Superior temporal gyrus (tissue), 1 donor: ENCODE measurements around the gene PDCD1.
A peak's percentile ranks its signal among the peaks of the same experiment; 100 is the strongest.
"Not testable (repeated sequence)": the region's sequence is repeated elsewhere in the genome, so short reads cannot be mapped to it uniquely, and the experiment has no call there.

Experiments used
- DNase-seq: peaks from one replicate; pipeline ENCODE4 v3.0.0-alpha.2; 2016; ENCODE audit errors: extremely low spot score

PDCD1 gene

GRCh38 chr2:241877989-241878970 is 19.6 kb upstream of the PDCD1 start:
- peak; percentile 82 for DNase-seq

- no peak for DNase-seq
Measured at GRCh38 chr2:241877197-241877685, 18.5 kb upstream of the PDCD1 start.

DNA sequence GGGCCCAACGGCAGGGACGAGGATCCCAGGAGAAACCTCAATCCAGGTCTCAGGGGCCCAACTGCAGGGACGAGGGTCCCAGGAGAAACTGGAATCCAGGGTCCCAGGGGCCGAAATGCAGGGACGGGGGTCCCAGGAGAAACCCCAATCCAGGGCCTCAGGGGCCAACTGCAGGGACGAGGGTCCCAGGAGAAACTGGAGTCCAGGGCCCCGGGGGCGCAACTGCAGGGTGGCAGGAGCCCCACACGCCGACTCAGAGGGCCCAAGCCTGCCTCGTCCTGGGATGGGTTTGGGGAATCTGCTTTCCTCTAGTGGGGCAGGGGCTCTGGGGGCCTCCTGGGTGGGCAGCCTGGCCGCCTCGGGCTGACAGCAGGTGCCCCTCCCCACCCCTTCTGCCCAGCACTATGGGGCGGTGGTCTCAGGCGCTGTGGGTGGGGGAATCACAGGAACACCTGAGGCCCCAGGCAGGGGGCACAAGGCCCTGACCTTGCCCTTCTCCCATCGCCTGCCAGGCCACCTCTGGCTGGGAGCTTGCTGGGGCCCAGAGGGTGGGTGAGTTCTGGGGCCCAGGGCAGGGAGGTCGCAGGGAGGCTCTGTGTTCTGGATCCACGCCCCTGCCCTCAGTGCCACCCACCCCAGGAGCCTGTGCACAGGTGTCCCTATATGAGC is 18.0 kb upstream of the PDCD1 start:
- DNase-seq: no peak

DNA sequence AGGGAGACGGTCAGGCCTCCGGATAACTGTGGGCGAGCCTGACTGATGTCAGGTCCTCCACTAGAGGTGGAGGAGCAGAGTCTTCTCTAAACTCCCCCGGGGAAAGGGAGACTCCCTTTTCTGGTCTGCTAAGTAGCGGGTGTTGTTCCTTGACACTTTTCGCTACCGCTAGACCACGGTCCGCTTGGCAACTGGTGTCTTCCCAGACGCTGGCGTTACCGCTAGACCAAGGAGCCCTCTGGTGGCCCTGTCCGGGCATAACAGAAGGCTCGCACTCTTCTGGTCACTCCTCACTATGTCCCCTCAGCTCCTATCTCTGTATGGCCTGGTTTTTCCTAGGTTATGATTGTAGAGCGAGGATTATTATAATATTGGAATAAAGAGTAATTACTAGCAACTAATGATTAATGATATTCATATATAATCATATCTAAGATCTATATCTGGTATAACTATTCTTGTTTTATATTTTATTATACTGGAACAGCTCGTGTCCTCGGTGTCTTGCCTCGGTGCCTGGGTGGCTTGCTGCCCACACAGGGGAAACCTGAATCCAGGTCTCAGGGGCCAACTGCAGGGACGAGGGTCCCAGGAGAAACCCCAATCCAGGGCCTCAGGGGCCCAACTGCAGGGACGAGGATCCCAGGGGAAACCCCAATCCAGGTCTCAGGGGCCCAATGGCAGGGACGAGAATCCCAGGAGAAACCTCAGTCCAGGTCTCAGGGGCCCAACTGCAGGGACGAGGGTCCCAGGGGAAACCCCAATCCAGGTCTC is 17.2 kb upstream of the PDCD1 start:
- DNase-seq: not testable (repeated sequence)

- DNase-seq: no peak
Measured at GRCh38 chr2:241874277-241874925, 15.7 kb upstream of the PDCD1 start.

DNA sequence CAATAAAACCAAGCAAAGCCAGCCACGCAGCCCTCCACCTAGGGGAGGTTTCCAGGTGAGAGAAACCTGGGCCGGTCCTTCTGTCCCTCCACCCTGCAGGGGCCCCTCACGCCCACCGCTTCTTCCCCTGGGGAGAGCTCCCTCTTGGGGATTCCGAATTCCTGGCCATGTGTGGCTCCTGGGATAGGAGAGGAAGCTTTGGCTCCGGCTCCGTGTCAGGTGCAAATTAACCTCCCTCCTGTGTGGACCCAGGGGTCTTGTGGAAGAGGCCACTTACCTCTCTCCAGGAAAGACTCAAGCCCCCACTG is 15.1 kb upstream of the PDCD1 start:
- no peak for DNase-seq

DNA sequence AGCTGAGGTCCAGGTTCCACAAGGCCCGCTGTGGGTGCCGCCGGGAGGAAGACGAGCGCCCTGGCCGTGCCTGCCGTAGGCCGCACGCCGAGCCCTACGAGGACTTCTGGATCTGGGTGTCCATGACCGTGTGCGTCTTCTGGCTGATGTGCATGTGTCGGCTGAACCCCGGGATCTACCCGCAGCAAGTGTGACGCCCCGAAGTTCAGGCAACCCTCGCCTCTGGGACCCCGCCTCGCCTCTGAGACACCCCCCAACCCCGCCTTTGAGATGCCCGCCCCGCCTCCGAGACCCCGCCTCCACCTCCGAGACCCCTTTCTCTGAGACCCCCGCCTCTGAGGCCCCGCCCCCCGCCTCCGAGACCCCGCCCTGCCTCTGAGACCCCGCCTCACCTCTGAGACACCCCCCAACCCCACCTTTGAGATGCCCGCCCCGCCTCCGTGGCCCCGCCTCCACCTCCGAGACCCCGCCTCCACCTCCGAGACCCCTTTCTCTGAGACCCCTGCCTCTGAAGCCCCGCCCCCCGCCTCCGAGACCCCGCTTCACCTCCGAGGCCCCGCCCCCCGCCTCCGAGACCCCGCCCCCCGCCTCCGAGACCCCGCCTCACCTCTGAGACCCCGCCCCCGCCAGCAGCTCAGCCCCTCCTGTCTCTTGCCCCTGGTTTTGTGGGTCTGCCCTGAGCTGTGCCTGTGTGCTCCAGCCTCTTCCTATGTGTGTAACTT is 14.5 kb upstream of the PDCD1 start:
- no peak for DNase-seq

DNA sequence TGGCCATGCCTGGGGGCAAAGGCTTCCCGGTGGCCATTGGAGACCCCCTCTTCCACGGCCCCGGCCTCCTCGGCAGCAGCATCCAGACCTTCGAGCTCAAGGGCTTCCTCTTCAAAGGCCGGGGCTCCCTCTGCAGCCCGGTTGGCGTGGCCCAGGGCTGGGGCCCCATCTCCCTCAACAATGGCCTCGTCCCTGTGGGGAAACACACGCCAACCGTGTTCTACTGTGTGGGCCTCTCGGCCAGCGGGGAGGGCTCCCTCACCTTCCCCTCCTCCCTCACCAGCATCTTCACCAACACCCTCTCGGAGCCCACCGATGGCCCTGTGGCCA is 13.6 kb upstream of the PDCD1 start:
- DNase-seq: no peak

GRCh38 chr2:241871538-241872312 is 13.0 kb upstream of the PDCD1 start:
- no peak for DNase-seq

- DNase-seq: no peak
Measured at GRCh38 chr2:241870611-241871537, 12.2 kb upstream of the PDCD1 start.

- no peak for DNase-seq
Measured at GRCh38 chr2:241870081-241870541, 11.4 kb upstream of the PDCD1 start.

DNA sequence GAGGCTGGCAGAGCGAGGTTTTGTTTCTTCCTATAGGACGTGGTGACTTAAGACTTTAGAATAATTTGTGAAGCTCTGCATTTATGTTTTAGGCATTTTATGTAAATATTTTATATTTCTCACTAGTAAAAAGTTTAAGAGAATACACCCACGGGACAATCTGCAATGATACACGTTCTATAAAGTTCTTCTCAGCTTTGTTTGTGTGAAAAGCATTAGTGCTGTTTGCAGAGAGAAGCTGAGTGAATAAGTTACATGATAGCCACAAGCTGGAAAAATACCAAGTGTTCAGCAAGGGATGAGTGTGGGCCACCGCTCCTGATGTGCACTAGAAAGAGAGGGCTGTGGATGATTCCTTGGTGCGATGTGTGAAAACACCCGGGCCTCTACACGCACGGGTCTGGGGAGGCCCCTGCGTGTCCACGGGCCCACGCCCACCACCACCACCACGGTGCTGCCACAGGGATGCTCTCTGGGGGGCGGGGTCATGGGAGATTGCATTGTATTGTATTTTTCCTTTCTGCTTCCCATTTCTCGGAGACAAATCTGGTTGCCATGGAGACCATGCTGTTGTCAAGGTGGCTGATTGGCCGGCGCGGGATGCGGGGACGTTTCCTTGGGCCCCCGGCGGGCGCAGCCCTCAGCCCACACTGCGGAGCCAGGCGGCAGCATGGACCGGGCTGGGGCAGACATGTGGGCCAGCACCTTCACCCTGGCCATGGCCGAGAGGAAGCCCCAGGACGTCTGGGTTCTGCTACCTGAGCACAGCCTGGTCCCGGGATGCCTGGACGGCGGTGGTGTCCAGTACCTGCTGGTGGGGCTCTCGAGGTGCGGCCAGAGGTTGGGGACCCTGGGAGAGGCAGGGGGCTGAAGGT is 10.6 kb upstream of the PDCD1 start, which contains the start of gene RTP5:
Gene RTP5, plus strand, starts transcription at position 643 of the 875 bp plus-strand sequence. Its CDS starts 28 bp downstream, at position 671.
- DNase-seq: peak; percentile 53

DNA sequence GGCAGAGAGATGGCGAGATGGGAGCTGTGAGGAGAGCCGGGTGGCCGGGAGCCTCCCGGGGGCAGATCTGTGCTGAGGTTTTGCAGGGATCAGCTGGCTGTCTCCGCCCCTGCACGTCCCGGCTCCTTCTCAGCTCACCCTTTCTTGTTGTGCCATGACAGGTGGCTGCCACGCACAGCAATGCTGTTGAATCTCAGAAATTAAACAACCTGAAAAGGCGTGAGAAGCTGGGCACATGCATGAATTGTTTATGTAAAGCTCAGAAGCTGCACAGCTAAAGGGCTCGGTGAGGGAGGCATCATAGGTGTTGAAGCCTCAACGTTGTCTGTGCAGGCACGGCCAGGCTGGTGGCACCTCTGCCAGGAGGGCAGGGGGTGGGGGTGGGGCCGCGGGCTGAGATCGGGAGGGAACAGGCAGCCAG is 10.0 kb upstream of the PDCD1 start:
- DNase-seq: no peak

DNA sequence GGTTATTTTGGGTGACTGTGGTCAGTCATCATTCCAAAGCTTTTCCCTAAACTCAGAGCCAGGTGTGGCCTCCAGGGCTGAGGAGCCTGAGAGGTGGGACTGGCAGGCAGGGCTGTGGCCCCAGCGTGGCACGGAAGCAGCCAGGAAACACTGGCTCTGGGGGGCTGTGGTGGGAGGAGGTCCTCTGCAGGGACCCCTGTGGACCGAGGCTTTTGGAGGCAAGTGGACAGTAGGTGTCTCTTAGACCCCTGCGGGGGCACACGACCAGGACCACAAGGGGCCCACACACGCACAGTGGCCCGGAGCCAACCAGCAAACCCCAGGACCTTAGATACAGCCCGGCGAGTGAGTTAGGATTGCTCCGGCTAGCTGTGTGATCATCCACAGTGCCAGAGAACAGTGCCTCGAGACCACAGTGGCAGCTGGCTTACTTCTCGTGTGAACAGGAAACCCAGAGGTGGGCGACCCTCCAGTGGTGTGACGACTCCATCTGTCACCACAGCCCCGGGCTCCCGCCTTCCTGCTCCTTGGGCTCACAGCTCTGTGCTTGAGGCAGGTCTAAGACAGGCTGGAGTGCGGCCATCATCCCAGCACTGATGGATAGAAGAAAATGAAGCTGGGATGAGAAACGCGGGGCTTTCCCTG is 9.2 kb upstream of the PDCD1 start:
- DNase-seq: no peak

GRCh38 chr2:241866790-241867645 is 8.3 kb upstream of the PDCD1 start:
- no peak for DNase-seq

- DNase-seq: no peak
Measured at GRCh38 chr2:241865957-241866789, 7.5 kb upstream of the PDCD1 start.
